BE2C (cell line): ENCODE results near the gene PRRT1.
A peak's percentile ranks its signal among the peaks of the same experiment; 100 is the strongest.
"Not testable (repeated sequence)": the region's sequence is repeated elsewhere in the genome, so short reads cannot be mapped to it uniquely, and the experiment has no call there.

Experiments used
- DNase-seq: peaks from one replicate; pipeline ENCODE4 v3.0.0-alpha.2; 2020
- H3K27me3 ChIP-seq: fragments of 250-450 bp; sonication (Bioruptor Pico); 2 replicates; pipeline ENCODE4 v1.5.1; 2020; ENCODE audit warnings: mild to moderate bottlenecking
- H3K36me3 ChIP-seq: fragments of 250-450 bp; sonication (Bioruptor Pico); 2 replicates; pipeline ENCODE4 v1.5.1; 2020; ENCODE audit warnings: mild to moderate bottlenecking
- H3K4me1 ChIP-seq: fragments of 250-450 bp; sonication (Bioruptor Pico); 2 replicates; pipeline ENCODE4 v1.5.1; 2020
- H3K4me3 ChIP-seq: 2 replicates; pipeline ENCODE4 v1.5.1; 2011; ENCODE audit warnings: low read depth, low read length
- H3K9me3 ChIP-seq: fragments of 250-450 bp; sonication (Bioruptor Pico); 2 replicates; pipeline ENCODE4 v1.5.1; 2020
- TF ChIP-seq, protein P1 (sequence below): IDR thresholded peaks from 2 replicates; pipeline ENCODE4 v1.5.1; 2012; ENCODE audit warnings: mild to moderate bottlenecking, low read depth, low read length

The PRRT1 gene

DNA sequence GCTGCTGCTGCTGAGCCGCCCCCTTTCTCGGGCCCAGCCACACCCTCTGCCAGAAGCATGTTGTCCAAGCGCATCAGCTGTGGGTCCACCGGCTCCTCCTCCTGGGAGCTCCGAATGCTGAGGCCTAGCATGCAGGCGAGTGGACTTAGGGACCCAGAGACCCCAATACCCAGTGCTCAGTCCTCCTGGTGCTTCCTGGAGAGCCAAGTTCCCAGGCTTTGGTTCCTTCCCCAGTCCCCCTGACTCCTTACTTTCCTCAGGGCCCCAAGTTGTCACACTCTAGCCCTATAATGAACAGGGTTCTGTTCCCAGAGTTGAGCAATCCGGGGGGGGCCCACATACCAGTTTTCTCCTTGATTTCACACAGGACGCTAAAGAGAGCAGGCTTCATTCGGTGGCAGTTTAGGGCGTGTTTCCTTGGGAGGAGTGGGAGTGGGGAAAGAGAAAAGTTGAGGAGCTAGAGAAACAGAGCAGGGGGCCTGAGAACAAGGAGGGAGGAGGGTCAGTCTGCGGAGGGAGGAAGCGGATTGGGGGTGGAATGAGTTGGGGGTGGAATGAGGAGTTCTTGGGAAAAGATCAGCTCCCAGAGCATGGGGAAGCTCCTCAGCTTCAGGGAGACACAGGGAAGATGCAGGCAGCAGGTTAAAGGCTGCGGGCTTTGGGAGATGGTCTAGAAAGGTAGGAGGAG lies 36.8 kb upstream of the PRRT1 start:
- peaks cover 14% of the 10 kb centered on the region for H3K36me3 ChIP-seq

DNA sequence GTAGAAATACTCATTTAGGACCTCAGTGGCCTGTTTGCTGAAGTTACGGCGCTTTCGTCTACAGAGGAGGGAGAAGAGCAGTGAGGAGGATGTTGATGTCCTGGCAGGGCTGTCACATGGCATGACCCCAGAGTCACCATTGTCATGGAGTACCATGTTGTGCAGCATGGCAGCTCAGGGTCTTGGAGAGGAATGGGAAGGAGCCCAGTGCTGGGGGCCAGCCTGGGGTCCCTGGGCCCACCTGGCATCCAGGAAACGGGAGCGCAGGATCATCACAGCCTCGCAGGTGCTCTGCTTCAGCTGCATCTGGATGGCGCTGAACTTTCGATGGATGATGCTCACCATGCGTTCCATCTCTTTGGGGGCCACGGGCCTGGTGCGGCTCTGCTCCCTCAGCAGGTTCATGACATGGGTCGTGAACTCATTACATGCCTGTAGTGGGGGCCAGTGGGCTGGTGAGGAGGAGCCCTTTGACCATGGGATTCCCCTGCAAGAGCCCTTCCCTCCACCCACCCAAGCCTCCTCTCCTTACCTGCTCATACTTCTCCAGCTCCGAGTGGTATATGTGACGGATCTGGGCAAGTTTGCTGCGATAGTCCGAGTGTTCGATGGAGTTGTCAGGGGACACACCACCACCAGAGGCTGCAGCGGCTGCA lies 36.1 kb upstream of the PRRT1 start:
- H3K9me3 ChIP-seq, H3K4me3 ChIP-seq, H3K27me3 ChIP-seq, H3K4me1 ChIP-seq, DNase-seq: not testable (repeated sequence)
- H3K36me3 ChIP-seq, result peaks cover 14% of the 10 kb centered on the region

More for the DNA sequence above, 36.8 kb upstream of the PRRT1 start:
- Histone ChIP-seq H3K27me3 (no peaks in the 10 kb centered on the region), H3K4me1 (no peaks in the 10 kb centered on the region; the same call in 1 of the 2 replicates), H3K4me3 (peak overlapping the region; percentile 66), H3K9me3 (no peaks in the 10 kb centered on the region)
- TF ChIP-seq, protein P1, sequence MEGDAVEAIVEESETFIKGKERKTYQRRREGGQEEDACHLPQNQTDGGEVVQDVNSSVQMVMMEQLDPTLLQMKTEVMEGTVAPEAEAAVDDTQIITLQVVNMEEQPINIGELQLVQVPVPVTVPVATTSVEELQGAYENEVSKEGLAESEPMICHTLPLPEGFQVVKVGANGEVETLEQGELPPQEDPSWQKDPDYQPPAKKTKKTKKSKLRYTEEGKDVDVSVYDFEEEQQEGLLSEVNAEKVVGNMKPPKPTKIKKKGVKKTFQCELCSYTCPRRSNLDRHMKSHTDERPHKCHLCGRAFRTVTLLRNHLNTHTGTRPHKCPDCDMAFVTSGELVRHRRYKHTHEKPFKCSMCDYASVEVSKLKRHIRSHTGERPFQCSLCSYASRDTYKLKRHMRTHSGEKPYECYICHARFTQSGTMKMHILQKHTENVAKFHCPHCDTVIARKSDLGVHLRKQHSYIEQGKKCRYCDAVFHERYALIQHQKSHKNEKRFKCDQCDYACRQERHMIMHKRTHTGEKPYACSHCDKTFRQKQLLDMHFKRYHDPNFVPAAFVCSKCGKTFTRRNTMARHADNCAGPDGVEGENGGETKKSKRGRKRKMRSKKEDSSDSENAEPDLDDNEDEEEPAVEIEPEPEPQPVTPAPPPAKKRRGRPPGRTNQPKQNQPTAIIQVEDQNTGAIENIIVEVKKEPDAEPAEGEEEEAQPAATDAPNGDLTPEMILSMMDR, result no peak
- no peak for DNase-seq

DNA sequence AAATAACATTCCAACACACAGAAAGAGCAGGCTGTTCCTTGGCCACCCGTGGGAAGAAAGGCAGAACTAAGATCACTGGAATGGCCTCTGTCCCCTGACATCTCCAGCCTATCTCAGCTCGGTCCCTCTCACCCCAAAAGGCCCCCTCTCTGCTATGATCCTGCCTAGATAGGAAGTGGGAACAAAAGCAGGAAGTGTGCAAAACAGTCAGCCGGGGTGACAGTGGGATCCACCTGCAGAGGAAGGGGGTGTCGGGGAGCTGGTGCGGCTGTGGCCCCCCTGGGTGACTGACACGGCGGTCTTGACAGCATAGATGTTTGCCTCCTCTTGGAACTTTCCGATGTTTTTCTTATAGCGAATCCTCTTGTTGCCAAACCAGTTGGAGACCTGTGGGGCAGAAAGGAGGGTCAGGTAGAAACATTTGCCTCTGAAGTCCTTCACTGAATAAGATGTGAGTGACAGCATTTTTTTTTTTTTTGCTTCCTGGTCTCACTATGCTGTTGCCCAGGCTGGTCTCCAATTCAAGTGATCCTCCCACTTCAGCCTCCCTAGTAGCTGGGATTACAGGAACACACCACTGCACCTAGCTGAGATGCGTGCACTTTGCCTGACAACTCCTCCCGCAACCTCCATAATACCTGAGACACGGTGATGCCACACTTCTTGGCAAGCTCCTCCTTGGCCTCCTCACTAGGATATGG lies 35.4 kb upstream of the PRRT1 start:
- TF ChIP-seq, protein P1, result no peak
- no peak overlapping the region for H3K4me3 ChIP-seq
- peaks cover 14% of the 10 kb centered on the region for H3K36me3 ChIP-seq
- DNase-seq, result no peak
- H3K9me3 ChIP-seq, result no peaks in the 10 kb centered on the region
- H3K4me1 ChIP-seq, result no peaks in the 10 kb centered on the region; the same call in 1 of the 2 replicates
- no peaks in the 10 kb centered on the region for H3K27me3 ChIP-seq

DNA sequence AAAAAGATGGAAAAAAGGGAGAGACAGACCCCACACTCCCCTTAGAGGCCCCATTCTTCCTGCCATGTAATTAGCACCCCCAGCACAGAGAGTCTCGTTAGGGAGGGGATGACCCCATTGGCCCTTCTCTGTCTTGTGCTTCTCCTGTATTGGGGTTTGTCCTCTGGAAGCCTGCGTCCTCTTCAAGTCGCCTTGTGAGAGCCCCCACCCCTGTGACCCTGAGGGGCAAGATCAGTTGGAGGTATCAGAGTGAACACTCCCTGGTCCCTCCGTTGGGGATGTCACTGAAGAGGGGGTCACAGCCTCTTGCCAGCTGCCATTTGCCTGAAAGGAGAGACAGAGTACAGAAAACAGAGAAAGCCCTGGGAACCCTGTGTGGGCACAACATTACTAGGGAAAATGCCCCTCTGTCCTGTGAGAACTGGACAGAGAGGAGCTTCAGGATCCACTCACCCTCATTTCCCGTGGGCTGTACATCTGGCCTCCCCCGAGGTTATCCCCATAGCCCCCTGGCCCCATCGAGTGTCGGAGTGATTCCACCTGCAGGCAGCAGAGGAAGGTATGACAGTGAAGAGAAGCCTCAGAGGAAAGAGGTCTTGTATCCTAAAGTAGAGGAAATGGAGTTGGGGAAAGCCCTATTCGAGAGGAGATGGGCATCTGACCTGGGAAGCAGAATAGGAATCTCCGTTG lies 34.6 kb upstream of the PRRT1 start:
- peaks cover 14% of the 10 kb centered on the region for H3K36me3 ChIP-seq
- DNase-seq, H3K4me3 ChIP-seq, H3K4me1 ChIP-seq, H3K27me3 ChIP-seq, H3K9me3 ChIP-seq: not testable (repeated sequence)

DNA sequence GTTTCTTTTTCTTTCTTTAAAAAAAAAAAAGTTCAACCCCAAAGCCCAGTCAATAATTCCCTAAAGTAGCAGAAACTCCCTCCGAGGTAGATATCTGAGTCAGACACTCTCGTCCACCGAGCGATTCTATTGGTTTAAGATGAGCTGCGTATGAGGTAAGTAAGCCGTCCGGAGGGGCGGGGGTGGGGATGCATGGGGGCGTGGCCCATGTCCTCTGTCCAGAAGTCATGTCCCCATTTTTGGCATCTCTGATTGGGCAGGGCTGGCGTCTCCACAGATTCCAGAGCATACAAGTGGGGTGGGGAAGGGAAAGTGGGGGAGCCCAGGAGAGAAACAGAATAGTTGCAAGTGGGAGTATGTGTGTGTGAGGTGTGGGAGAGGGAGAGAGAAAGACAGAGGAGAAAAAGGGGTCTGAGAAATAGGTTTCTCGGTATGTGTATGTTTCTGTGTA lies 34.0 kb upstream of the PRRT1 start:
- peaks cover 14% of the 10 kb centered on the region for H3K36me3 ChIP-seq
- not testable (repeated sequence) for H3K27me3 ChIP-seq, H3K4me3 ChIP-seq, H3K9me3 ChIP-seq, H3K4me1 ChIP-seq
- peak; percentile 75 for DNase-seq

DNA sequence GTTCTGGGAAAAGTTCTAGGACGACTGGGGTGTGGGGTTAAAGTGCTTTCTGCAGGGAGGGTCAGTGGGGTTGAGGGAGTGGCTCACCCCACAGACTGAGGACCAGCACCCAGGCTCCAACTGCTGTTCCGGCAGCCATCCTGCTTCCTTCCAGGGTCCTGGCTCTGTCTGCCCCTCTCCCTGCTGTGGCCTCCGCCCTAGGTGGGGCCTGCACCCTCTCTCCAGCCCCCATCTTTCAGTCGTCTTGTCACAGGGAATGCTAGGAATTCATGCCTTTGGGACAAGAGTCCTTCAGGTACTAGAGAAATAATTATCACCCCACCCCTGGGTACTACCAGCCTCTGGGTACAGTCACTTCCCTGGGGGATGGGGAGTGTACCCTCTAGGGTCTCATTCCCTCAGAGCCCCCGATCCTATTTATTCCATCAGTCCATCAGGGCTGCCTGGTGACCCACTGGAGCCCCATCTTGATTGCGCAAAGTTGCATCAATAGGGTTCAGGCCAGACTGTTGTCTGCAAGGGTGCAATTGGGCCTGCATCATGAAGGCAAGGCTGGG lies 32.4 kb upstream of the PRRT1 start, which contains the start of gene AGER:
Gene AGER (minus strand): TSS at position 170 of the 557 bp plus-strand sequence. CDS start 31 bp downstream, at position 139.
- no peak for DNase-seq
- H3K4me3 ChIP-seq, result no peak within 1 kb of the TSS
- H3K36me3 ChIP-seq, result peaks cover 14% of the 10 kb centered on the region
- no peaks in the 10 kb centered on the region for H3K9me3 ChIP-seq
- TF ChIP-seq, protein P1, result no peak
- no peaks in the 10 kb centered on the region; the same call in 1 of the 2 replicates for H3K4me1 ChIP-seq
- H3K27me3 ChIP-seq, result no peaks in the 10 kb centered on the region

DNA sequence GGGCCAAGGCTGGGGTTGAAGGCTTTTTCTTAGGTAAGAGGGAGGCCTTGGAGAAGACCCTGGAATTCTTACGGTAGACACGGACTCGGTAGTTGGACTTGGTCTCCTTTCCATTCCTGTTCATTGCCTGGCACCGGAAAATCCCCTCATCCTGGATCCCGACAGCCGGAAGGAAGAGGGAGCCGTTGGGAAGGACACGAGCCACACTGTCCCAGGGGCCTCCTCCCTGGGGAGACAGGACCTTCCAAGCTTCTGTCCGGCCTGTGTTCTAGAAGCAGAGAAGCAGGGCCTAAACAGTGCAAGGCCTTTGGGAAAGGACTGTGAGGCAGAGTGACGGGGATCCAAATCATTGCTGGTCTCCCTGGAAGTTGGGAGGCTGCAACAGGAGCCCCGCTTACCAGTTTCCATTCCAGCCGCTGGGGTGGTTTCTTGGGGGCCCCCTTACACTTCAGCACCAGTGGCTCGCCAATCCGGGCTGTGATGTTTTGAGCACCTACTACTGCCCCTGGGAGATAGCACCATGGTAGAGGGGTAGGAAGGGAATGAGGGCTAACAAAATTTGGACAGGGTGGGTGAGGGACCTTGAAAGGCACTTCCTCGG lies 31.8 kb upstream of the PRRT1 start:
- no peak for DNase-seq
- TF ChIP-seq, protein P1, result no peak
- H3K4me3 ChIP-seq, result no peak overlapping the region
- no peaks in the 10 kb centered on the region for H3K27me3 ChIP-seq
- peaks cover 14% of the 10 kb centered on the region for H3K36me3 ChIP-seq
- no peaks in the 10 kb centered on the region; the same call in 1 of the 2 replicates for H3K4me1 ChIP-seq
- H3K9me3 ChIP-seq, result no peaks in the 10 kb centered on the region
